Ecto neural progenitor cell (in vitro differentiated cells): ENCODE data around the gene ATG4D.
"Not testable (repeated sequence)": the region's sequence is repeated elsewhere in the genome, so short reads cannot be mapped to it uniquely, and the experiment has no call there.

Experiments
- DNase-seq: peaks from one replicate; pipeline ENCODE4 v3.0.0-alpha.2; 2018; ENCODE audit warnings: low spot score

The ATG4D gene

DNA sequence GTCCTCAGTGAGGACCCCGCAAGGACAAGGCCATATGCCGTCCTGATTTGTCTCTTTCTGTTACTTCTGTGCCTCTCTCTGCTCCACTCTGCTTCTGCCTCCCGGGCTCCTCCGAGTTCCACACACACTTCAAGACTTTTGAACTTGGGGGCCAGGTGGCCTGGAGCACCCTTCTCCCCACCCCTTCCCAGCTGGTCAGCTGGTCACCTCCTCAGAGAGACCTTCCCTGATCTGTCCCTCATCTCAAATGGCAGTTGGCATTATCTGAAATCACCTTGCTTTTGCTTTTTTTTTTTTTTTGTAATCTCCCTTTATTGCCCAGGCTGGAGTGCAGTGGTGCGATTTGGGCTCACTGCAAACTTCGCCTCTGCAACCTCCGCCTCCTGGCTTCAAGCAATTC, 24.3 kb upstream of the ATG4D start:
- no peak for DNase-seq

DNA sequence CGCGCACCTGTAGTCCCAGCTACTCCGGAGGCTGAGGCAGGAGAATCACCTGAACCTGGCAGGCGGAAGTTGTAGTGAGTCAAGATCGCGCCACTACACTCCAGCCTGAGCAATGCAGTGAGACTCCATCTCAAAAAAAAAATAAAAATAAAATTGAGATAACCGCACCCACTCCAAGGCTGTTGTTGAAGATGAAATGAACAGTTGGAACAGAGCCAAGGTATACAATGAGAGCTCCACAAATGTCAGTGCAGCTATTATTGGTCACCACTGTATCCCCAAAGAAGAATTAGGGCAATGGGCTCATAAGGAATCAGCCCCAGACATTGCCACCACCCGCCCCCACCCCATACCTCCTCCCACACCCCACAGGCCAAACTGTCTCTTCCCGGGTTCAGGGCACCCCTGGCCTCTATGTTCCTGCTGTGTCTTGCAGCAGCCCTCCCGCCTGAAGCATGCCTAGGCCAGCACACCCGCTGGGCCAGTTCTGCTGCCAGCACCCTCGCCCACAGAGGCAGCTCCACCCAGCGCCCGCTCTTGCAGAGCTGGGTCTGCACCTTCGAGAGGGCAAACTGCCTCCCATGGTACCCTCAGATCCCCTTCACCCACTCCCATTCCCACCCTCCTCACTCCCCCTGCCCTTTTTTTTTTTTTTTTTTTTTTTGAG, 22.9 kb upstream of the ATG4D start:
- no peak for DNase-seq

GRCh38 chr19:10521461-10522171, 22.1 kb upstream of the ATG4D start:
- no peak for DNase-seq

- no peak for DNase-seq
Measured at GRCh38 chr19:10523135-10523636, 20.5 kb upstream of the ATG4D start.

DNA sequence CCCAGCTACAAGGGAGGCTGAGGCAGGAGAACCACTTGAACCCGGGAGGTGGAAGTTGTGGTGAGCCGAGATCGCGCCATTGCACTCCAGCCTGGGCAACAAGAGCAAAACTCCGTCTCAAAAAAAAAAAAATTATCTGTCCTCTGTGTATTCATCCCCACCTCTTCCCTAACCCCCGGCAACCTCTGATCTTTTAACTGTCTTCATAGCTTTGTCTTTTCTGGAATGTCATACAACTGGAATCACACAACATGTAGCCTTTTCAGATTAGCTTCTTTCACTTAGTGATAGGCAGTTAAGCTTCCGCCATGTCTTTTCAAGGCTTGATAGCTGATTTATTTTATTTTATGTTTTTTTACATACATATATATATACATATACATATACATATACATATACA, 18.1 kb upstream of the ATG4D start:
- DNase-seq = no peak

GRCh38 chr19:10526887-10527286, 16.8 kb upstream of the ATG4D start:
- not testable (repeated sequence) for DNase-seq

GRCh38 chr19:10532457-10532856, 11.2 kb upstream of the ATG4D start:
- no peak for DNase-seq

GRCh38 chr19:10533646-10534386, 9.9 kb upstream of the ATG4D start:
- DNase-seq = no peak

DNA sequence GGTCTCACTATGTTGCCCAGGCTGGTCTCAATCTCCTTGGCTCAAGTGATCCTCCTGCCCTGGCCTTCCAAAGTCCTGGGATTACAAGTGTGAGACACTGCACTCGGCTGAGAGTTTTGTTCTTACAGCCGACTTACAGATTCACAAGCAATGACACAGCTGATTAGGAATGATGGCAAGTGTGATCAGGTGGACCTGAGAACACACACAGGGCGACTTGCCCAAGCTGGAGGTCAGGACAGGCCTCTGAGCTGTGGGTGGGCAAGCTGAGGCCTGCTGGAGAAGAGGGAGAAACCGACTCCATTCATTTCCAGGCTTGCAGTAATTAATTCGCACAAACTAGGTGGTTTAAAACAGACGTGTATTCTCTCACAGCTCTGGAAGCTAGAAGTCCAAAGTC, 8.1 kb upstream of the ATG4D start:
- DNase-seq = no peak

GRCh38 chr19:10537668-10538067, 6.0 kb upstream of the ATG4D start:
- DNase-seq = no peak

- no peak for DNase-seq
Measured at GRCh38 chr19:10538204-10538983, 5.3 kb upstream of the ATG4D start.

- not testable (repeated sequence) for DNase-seq
Measured at GRCh38 chr19:10539016-10539415, 4.7 kb upstream of the ATG4D start.

GRCh38 chr19:10543059-10543419, 665 bp upstream of the ATG4D start:
- DNase-seq = no peak

DNA sequence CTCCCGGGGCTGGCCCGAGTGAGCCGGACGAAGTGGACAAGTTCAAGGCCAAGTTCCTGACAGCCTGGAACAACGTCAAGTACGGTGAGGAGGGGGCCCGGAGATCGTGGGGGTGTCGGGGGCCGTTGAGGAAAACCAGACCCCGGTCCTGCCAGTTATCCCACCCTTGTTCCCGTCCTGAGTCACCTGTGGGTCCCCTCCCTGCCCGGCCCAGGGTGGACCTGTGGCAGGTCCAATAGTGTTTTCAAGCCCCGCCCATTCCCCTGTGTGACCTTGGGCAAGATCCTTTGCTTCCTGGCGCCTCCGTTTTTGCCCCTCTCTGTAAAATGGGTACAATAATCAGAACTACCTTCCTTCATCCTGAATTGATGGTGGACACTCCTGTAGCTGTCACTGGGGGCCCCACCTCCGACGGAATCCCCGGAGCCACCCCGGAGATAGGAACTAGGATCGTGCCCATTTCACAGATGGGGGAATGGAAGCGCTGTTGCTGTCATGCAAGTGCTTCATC, 593 bp downstream of the ATG4D start:
- no peak for DNase-seq

- no peak for DNase-seq
Measured at GRCh38 chr19:10544753-10545251, 1.1 kb downstream of the ATG4D start.

DNA sequence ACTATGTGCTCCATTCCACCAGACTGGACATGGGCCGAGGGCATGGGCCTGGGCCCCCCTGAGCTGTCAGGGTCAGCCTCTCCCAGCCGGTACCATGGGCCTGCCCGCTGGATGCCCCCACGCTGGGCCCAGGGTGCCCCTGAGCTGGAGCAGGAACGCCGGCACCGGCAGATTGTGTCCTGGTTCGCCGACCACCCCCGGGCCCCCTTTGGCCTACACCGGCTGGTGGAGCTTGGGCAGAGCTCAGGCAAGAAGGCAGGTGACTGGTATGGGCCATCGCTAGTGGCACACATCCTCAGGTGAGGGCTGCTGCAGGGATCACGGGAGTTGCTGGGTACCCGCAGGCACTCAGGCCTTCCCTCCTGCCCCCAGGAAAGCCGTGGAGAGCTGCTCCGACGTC, 3.1 kb downstream of the ATG4D start:
- DNase-seq = no peak

GRCh38 chr19:10548746-10549276, 5.1 kb downstream of the ATG4D start:
- DNase-seq = no peak

- no peak for DNase-seq
Measured at GRCh38 chr19:10549733-10550132, 6.0 kb downstream of the ATG4D start.

GRCh38 chr19:10550336-10550735, 6.6 kb downstream of the ATG4D start:
- DNase-seq = no peak

DNA sequence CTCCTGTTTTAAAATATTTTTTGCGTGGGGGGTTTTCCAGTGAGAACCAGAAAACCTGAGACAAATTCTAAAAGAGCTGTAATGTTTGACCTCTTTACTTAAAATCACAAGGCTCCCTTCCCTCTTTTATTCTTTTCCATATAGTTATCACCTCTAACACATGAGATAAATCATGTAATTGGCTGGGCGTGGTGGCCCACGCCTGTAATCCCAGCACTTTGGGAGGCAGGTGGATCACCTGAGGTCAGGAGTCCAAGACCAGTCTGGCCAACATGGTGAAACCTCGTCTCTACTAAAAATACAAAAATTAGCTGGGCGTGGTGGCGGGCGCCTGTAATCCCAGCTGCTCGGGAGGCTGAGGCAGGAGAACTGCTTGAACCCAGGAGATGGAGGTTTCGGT, 7.3 kb downstream of the ATG4D start:
- not testable (repeated sequence) for DNase-seq

GRCh38 chr19:10551698-10552301, 8.1 kb downstream of the ATG4D start:
- DNase-seq = no peak
